GM19395 (cell line): ENCODE data around the gene PKHD1.

Experiments
- ATAC-seq: cut with Tn5 transposase; IDR thresholded peaks from one replicate; pipeline ENCODE4 v1.9.1; 2021; ENCODE audit warnings: mild to moderate bottlenecking, moderate library complexity; ENCODE audit not compliant: unreplicated experiment

Gene PKHD1

GRCh38 chr6:51571168-51571567 is 516.2 kb downstream of the PKHD1 start:
- ATAC-seq, result no peak

GRCh38 chr6:51570168-51570921 is 517.1 kb downstream of the PKHD1 start:
- ATAC-seq, result no peak

- ATAC-seq, result no peak
Measured at GRCh38 chr6:51569594-51569993, 517.8 kb downstream of the PKHD1 start.

- no peak for ATAC-seq
Measured at GRCh38 chr6:51568771-51569170, 518.6 kb downstream of the PKHD1 start.

DNA sequence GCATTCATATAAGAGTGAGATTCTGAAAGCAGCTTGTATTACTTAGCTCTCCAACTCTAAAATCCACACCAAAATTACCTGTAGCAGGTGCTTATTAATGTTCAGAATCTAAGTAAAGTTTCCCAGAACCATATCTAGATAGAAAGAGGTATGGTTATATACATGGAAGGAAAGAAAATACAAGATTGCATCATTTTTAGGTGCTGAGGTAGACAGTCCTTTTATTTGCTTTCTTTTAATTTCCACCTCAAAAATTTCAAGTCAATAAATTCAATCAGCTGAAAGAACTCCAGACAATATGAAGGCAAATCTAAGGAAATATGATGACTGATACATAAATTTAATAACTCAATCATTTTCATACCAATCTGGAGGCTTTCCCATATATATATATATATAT is 521.9 kb downstream of the PKHD1 start:
- no peak for ATAC-seq
